RKO (cell line): ENCODE data around the gene ACOT11.

Source experiments
- DNase-seq: peaks from one replicate; pipeline ENCODE4 v3.0.0-alpha.2; 2016; ENCODE audit warnings: low spot score

ACOT11 gene

DNA sequence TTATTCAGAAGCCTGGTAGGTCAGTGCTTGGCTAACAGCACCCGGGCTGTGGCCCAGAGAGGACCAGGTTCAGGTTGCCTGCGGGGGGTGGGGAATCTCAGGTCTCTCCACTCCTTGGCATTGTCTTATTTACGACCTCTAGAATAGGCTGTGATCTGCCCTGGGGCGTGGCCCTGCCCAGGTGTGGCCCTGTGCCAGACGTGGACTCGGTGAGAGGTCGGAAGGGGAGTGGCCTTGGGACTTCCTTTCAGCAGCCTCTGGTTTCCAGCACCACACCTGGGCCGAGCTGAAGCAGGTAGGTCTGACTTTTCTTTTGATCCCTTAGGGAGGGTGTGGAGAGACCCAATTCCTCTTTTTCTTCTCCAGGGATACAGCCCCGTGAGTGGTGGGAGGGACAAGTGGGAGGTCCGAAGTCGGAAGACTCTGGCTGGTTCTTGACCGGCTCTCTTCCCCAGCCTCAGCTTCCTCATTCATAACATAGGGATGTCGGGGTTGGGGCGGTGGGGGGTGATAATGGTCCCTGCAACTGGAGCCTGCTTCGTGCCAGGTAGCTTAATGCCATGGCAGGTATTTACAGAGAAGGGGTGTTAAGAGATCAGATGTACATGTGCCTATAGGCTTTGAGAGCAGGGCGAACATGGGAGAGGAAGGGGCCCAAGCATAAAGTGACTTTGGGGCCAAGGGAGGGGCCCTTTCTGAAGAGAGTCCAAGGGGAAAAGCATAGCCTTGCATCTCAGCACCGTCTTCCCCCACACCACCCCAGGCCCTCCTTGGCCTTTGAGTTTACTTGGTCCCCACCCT is 16.5 kb downstream of the ACOT11 start:
- no peak for DNase-seq

DNA sequence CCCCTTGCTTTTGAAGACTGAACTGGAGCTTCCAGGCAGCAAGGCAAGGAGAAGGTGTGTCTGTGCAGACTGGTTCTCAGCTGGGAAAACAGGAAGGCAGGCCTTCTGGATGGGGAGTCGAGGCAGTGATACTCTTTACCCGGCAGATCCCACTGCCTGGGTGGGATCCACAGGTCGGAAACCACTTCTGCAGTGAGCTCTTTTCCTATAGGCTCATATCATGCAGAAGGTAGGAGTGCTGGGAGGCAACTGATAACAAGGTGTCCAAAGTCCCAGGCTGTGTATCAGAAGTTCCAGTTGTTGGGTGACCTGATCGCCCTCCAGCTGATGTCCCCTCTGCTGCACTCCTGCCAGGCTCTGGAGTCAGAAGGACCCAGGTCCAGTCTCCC is 17.1 kb downstream of the ACOT11 start:
- DNase-seq: no peak

DNA sequence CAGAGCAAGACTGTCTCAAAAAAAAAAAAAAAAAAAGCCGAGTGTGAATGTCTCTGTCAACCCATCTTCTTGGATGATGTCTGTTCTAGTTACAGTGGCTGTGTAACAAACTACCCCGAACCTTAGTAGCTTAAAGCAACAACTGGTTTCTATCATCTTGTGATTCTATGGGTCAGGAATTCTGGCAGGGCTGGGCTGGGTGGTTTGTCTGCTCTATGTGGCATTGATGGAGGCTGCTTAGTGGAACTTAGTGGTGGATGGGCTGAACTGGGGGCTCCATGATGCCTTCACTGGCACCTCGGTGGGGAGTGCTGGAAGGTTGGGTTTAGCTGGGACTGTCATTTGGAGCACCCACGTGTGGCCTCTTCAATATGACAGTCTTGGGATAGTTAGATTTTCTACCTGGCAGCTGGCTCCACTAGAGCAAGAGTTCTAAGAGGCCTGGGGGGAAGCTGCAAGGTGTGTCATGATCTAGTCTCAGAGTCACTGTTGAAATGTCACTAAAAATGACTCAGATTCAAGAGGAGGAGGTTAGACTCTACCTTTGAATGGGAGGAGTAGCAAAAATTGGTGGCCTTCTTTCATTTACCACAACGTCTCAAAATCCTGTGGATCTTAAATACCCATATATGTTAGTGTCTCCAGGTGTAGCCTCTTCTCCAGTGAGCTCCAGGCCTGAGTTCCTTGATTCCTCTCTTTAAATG is 18.6 kb downstream of the ACOT11 start:
- DNase-seq: no peak

DNA sequence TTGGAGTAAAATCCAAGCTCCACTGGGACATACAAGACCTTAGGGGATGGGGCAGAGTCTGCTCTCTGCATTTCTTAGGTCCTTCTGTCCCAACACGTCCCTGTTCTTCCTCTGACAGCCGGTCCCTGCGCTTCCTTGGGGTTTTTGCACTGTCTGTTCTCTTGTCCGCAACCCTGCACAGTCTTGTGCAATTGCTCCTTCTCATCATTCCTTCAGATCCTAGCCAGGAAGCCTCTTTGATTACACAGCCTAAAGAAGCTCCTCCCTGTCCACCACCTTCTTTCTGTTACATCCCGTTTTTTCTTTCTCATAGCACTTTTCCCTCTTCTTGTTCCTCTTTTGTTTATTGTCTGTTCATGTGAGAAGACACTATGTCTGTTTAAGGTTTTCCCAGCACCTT is 19.9 kb downstream of the ACOT11 start:
- DNase-seq: no peak

DNA sequence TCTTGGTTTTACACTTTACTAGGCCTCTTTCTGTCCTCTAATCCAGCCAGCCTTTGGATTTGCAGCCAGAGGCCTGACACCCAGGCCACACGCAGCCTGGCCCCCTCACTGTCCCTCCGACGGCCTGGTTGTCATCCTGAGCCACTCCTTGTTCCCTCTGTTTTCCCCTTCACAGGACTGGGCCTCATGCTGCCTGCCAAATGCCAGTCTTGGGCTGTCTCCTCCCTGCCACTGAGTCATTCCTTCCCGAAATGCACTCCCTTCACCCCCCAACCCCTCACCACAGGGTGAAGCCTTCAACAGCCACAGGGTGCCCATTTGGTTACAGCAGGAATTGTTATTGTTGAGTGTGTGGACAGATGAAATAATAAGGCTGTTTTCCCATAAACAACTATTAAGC is 21.3 kb downstream of the ACOT11 start:
- no peak for DNase-seq

DNA sequence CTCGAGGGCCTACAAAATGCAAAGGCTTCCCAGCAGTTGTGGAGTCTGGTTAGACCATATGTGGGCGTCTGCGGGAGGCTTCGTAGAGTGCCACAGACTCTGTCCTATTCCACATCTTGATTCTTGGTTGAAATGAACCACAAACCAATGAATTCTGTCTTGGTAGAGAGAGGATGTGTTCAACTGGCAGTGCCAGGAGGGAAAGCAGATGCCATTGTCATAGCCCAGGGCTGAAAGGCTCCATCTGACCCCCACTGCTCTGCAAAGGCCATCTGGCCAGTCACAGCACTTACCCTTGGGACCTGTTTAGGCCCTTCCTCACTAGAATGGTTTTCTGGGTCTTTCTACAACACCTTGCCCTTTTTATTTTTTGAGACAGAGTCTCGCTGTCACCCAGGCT is 22.1 kb downstream of the ACOT11 start:
- DNase-seq: no peak

DNA sequence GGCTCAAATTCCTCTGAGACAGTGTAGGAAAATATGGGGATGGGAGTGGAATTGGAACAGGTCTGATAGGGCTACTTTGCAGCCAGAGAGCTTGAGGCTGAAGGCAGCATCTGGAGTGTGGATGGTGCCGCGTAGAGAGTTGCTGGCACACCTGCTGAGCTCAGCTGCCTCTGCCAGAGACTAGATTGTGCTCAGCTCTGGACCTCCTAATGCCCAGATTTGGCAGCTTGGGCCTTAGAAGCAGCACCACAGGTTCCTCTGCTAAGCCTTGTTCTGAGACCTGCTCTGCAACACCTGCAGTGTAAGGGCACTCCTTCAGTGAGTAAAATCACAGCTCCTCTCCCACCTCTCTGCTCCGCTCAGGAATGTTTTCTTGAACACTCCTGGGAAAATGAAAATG is 23.3 kb downstream of the ACOT11 start:
- DNase-seq: no peak

DNA sequence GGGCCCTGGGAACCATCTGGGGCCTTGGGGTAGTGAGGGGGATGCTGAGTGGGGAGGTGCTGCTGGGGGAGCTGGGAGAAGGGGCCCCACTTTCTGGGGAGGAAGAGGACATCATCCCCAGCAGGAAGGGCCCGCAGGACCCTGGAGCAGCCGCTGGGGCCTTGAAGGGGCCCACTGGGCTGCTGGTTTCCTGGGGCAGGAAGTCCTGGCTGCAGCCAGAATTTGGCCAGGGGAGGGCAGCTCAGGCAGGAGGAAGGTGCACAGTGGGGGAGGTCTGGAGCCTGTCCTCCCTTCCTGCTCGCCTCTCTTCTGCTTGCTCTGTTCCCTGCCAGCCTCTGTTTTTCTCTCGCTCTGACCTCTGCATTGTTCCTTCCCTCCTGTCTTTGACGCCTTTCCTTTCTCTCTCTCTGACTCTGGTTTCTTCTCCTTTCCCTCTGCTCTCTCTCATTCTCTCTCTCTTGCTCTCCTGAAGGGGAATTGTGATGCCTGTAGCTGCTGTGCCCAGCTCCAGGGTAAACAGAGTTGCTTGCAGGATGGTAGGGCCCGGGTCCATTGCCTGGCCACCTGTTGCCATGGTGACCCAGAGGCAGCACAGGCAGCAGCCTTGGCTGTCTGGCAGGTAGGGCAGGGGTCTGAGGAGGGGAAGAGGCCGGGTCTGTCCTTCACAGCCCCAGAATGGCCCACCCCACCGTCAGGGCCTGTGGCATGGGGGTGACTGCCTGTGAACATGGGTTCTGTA is 23.9 kb downstream of the ACOT11 start:
- DNase-seq: no peak

DNA sequence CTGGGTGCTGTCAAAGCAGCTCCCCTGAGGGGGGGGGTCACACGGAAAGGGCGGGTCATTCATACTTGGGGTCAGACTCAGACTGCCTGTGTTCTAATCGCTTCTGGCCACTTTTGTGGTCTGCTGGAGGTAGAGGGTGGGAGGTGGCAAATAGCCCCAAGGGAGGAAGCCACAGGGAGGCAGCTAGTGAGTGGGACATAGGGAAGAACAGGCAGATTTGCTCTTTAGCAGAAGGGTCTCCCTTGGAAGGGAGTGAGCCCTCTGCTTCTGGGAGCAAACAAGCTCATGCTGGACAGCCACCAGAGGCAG is 24.5 kb downstream of the ACOT11 start:
- DNase-seq: no peak

DNA sequence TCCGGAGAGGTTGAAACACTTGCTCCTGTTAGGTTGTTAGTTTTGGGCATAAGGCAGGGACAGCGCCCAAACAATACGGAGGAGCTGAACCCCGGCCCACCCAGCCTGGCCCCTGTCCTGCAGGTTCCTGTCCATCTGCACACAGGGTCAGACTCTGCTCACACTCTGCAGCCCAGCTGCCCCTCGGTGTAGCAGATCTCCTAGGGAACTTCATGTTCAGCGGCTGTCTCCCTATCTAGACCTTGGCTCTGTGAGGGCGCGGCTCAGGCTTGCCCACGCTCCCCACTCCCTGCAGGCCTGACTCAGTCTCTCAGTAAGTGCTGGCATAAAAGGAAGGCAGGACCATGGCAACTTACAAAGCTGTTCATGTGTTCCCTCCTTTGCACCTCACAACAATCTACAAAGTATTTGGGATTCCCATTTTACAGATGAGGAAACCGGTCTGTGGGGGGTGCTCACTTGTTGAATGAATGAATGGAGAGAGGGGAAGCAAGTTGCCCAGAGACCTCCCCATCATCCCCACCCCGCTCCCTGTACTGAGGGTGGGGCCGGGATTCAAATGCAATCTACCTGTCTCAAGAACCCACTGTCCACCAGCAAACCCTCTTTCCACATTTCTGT is 26.2 kb downstream of the ACOT11 start:
- DNase-seq: no peak

DNA sequence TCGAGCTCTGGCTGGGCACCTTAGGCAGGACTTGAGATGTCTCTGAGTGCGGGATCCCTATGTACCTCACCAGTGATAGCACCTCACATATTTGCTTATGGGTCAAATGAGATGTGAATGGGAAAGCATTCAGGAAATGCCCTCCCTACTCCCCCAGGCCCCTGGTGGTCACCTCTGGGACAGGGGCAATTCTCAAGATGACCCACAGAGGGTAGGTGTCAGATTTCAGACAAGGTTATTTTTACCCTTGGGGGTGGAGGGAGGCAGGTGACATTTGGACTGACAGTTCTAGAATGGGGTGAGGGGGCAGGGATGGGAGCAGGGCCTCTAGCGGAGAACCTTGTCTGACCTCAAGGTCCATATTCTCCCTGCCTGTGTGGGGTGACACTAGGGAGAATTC is 27.1 kb downstream of the ACOT11 start:
- DNase-seq: no peak

DNA sequence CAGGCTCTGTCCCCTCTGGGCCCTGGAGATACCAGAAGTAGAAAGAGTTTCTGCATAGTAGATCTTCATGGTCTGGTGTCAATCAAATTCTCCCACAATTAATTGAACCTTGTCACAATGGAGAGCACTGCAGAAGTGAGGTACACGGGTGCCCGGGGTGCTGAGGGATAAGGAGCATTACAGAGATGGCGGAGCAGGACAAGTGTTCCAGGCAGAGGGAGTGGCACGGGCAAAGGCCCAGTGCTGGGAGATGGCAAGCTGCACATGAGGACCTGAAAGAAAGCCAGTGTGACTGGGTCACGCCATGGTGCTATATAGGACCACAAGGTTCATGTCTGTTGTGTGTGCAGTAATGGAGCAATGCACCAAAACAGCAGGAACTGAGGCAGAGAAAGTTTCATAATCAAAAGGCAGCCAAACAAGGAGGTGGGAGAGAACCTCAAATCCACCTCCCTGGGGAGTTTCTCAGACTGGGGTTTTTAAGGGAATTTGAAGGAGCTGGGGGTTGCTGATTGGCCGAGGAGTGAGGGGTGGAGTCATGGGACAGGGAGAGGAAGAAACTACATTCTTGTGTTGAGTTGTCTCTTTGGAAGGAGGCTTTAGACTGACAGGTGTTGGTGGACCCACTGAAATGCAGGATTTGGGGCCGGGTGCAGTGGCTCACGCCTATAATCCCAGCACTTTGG is 27.7 kb downstream of the ACOT11 start:
- no peak for DNase-seq

DNA sequence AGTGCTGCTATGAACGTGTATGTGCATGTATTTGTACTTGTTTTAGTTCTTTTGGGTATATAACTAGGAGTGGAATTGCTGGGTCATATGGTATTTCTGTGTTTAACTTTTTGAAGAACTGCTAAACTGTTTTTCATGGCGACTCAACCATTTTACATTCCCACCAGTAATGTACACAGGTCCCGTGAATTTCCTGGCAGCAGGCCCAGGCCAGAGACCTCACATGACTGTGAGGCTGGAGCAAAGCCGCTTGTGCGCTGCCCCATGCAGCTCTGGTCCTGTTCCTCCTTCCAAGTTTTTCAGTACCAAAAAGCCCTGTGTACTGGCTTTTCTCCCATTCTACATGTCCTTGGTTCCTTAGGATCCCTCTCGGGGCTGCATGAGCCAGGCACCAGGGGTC is 29.6 kb downstream of the ACOT11 start:
- no peak for DNase-seq

DNA sequence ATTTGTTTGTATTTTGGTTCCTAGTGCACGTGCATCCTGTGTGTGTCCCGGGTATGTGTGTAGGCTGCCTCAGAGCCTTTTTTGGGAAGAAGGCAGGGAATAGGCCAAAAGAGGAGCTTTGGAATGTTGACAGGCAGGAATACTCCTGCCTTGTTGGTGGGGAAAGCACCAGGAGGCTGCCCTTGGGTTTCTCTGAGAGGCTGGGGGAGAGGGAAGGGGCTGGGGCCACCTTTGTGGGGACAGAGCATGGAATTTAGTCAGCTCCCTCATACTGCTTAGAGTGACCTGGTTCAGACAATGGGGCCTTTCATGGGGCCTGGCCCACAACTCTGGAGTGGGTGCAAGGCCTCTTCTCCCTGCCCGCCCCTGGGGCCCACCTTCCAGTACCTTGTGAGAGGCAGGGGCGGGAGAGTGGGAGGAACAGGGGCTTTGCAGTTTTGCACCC is 31.3 kb downstream of the ACOT11 start:
- DNase-seq: no peak

DNA sequence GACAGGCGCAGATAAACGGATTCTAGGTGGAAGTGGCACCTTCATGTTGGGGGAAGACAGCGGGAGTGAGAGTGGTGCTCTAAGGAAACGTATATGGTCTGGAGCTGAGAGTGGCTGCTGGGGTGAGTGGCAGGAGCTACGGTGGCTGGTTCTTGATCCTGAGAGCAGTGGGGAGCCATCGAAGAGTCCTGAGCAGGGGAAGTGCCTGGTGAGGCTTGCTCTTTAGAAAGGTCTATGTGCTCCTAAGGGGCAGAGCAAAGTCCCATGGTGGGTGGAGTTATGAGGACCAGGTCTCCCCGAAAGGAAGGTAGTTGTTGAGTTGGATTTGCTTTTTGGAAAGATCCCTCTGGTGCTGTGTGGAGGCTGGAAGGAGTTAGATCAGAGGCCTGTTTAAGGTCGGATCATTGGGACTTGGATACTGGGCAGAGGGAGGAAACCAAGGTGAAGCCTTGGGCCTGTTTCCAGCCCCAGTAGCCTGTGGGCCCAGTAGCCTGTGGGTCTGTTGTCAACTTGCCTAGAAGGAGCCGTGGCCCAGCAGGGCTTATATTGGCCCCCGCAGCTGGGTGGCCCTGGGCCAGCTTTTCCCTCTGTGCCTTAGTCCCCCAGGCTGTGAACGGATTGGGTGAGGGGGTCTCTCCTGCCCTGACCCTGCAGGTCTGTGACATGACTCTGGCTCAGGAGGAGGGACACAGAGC is 33.0 kb downstream of the ACOT11 start:
- no peak for DNase-seq

DNA sequence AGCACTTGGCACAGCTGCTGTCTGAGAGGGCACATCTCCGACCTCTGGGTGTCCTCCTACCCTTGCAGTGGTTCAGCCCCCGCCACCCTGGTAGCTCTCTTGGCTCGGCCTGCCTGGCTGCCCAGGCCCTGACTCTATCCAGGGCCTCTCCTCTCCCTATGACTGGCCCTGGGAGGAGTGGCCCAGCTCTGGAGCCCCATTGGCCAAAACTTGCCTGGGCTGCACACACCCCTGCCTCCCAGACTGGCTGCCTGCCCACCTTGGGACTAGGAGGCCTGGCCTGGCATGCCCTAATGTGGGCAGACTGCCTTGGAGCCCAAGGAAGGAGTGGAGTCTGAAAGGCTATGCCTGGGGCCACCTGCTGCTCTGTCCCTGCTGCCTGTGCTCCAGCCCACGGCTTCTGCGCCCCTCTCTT is 33.6 kb downstream of the ACOT11 start:
- DNase-seq: peak; percentile 41

DNA sequence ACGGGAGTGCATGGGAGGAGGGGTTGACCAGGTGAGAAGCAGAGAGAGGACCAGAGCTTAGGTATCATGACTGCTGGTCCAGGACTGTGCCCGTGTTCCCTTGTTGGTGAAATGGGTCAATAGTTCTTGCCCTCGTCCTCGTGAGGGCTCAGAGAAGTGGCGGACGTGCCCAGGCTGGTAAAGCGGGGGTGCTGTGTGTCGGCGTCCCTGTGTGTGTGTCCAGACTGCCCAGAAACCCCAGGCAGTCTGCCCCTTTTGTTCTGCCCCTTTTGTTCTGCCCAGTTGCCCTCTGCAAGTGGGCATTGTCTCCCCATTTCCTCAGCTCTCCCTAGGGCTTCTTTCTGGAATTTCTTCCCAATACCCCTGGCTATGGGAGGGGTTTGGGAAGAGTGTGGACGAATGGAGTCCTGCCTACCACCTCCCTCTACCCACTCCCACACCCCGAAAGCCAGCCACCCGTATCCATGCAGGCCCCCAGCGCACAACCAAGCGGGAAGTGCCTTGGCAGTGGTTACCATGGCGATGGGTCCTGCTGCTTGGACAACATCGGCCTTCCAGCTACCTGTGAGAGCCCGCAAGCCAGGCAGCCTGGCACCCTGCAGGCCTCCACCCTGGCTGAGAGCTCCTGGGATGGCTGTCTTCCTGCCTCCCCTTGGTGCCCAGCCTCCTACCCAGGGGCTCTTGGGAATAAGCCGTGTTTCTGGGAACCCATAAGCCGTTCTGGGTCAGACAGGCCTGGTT is 34.7 kb downstream of the ACOT11 start:
- no peak for DNase-seq

DNA sequence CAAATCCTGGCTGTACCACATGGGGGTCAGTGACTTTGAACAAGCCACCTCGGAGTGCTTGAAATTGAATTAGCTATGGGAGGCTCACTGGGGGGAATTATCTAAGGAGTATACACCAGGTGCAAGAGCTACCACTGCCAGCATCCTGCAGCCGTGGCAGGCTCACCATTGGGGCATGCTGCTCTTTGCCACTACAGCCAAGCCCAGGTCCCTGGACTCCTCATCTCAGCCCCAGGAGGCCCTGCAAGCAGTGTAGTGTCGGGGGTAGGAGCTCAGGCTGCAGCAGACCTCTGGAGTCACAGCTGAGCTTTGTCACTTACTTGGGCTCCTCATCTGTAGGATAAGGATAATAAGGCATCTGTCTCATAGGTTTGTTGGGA is 35.3 kb downstream of the ACOT11 start:
- DNase-seq: no peak

DNA sequence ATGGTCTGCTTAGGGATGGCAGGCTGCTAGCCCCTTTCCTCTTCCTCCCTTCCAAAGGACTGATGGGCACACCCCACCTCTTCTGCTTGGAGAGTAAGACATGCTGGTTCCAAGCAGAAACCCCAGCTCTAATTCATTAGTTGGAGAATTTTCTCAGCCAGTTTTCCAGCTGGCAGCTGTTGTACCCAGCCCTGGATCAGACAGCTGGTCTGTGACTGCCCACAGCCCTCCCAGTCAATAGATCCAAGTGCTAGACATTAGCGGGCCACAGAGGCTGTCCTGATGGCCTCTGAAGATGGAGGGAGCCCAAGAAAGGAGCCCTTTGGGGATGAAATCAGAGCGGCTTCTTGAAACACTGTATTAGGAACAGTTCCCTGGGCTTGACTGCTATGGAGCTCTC is 35.8 kb downstream of the ACOT11 start:
- no peak for DNase-seq

DNA sequence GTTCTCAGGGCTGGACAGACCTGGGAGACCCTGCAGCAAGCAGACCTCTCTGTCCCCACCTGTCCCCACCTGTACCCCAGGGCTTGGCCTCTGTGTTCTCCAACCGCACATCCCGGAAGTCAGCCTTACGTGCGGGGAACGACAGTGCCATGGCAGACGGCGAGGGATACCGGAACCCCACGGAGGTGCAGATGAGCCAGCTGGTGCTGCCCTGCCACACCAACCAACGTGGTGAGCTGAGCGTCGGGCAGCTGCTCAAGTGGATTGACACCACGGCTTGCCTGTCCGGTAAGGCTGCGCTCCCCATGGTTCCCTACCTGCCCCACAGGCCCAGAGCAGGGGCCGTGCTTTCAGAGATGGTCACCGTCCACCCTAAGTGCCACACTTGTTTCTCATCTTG is 36.5 kb downstream of the ACOT11 start:
- no peak for DNase-seq
